ENCODE measurements around the gene SDR42E1.

GRCh38 chr16:82050909-82051357 lies 39.7 kb upstream of the SDR42E1 start:
- TF ChIP-seq TCF3 (IDR thresholded peaks at IDR 0.05; ENCODE audit: borderline replicate concordance, insufficient read depth, low read depth, low read length) (no peak), MYC (IDR thresholded peaks at IDR 0.05; ENCODE audit: insufficient read depth, insufficient read length, insufficient replicate concordance, low read length, severe bottlenecking) (no peak), SPI1 (IDR thresholded peaks at IDR 0.05; ENCODE audit: borderline replicate concordance, insufficient read depth, low read depth, low read length) (no peak), CTCF (IDR thresholded peaks at IDR 0.05 in 2 of 3, conservative IDR thresholded peaks at IDR 0.05 in 1 of 3; ENCODE audit: control insufficient read depth in 2 of 3, extremely low read depth in 1 of 3, insufficient read depth in 1 of 3, low read depth in 3 of 3, low read length in 3 of 3) (no peak), MAX (IDR thresholded peaks at IDR 0.05; ENCODE audit: low read depth, low read length) (no peak), POU2F2 (IDR thresholded peaks at IDR 0.05; ENCODE audit: borderline replicate concordance, low read depth, low read length) (no peak)
